Activated CD4-positive, alpha-beta memory T cell treated with anti-CD3 and anti-CD28 coated beads, Interleukin-2, amount 10 ng/mL, durations not matched to agents 7 days and 5 days (primary cell): ENCODE data around the gene CNTNAP2. TPM values are rescaled to one million over a fixed set of nuclear protein-coding genes. Genes with fewer than 3 reads are reported as not detected.
"Not testable (repeated sequence)": the region's sequence is repeated elsewhere in the genome, so short reads cannot be mapped to it uniquely, and the experiment has no call there.

Source experiments
- CTCF ChIA-PET: fragments of 350-600 bp; sonication (Branson Sonifier 250); formaldehyde crosslinking; loops from one replicate; lab custom pipeline; 2021; ENCODE audit warnings: antibody characterized with exemption, inconsistent platforms; lab: Charles Lee
- POLR2A ChIA-PET: fragments of 350-600 bp; sonication (Branson Sonifier 250); formaldehyde crosslinking; loops from one replicate; lab custom pipeline; 2021; ENCODE audit warnings: antibody characterized with exemption; lab: Charles Lee
- DNase-seq: peaks from one replicate; pipeline ENCODE4 v3.0.0-alpha.2; 2020
- H3K27ac Mint-ChIP-seq: one replicate; pipeline ENCODE4 v1.8.0; 2021; ENCODE audit warnings: mild to moderate bottlenecking, mixed read lengths
- H3K27me3 Mint-ChIP-seq: one replicate; pipeline ENCODE4 v1.8.0; 2021; ENCODE audit warnings: mixed read lengths
- H3K36me3 Mint-ChIP-seq: one replicate; pipeline ENCODE4 v1.8.0; 2021; ENCODE audit warnings: low read depth, mixed read lengths
- H3K4me1 Mint-ChIP-seq: one replicate; pipeline ENCODE4 v1.8.0; 2021; ENCODE audit warnings: mixed read lengths
- H3K4me3 Mint-ChIP-seq: one replicate; pipeline ENCODE4 v1.8.0; 2021; ENCODE audit warnings: mild to moderate bottlenecking, mixed read lengths
- H3K9me3 Mint-ChIP-seq: one replicate; pipeline ENCODE4 v1.8.0; 2021; ENCODE audit warnings: mixed read lengths
- total RNA-seq, 2 experiments: library from RNA; stranded (reverse); gene quantifications; one replicate each; pipeline ENCODE4 v1.2.3, GENCODE V29; 2021

CNTNAP2 gene
- total RNA-seq, 2 experiments from 2014 or later = not detected

DNA sequence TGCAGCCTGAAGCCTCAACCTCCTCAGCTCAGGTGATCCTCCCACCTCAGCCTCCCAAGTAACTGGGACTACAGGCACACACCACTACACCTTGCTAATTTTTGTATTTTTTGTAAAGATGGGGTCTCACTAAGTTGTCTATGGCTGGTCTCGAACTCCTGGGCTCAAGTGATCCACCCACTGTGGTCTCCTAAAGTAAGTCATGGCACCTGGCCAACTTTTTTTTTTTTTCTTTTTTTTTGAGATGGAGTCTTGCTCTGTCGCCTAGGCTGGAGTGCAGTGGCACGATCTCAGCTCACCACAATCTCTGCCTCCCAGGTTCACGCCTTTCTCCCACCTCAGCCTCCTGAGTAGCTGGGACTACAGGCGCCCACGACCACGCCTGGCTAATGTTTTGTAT lies 2182.2 kb downstream of the CNTNAP2 start:
- H3K27ac Mint-ChIP-seq, CTCF ChIA-PET, H3K9me3 Mint-ChIP-seq, H3K36me3 Mint-ChIP-seq, H3K27me3 Mint-ChIP-seq, H3K4me3 Mint-ChIP-seq, POLR2A ChIA-PET, H3K4me1 Mint-ChIP-seq, DNase-seq: not testable (repeated sequence)

DNA sequence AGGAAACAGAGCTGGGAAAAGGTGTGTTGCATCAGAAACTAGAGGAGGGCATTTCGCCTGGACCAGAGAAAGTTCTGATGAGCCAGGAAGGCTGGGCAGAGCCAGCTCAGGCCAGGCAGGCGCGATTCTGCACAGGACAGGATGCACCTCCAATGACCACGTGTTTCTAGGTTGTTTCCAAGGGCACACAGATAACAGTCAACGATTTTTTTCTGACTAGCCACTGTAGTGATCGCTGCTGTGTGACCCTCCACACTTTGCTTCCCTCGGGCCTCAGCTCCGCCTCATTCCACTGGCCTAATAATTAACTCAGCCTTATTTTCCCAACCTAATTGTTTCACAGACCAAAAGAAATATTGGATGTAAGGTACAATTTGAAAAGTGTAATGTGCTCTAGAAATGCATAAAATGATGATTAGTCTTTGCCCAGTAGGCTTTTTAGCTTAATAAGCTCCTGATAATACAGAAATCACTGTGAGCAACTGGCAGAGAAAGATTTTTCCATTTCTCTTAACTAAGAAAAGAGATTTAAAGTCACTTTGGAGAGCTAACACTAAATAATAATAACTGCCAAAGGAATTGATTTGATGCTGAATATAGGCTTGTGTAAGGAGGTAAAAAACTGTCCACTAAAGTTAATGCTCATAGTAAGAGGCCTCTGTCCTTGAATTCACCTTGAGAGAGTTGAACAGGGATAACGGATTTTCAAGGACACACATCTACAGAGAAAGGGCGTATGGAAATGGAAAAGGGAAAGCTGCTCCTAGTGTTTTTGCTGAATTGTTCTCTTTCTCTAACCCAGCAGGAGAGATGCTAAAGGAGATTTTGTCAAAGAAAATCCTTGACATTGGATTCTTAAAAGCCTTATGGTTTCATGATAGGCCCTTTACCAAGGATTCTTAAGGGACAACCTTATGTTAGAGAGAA lies 2183.0 kb downstream of the CNTNAP2 start:
- POLR2A ChIA-PET = no interaction called here

GRCh38 chr7:148302436-148302835 lies 2185.8 kb downstream of the CNTNAP2 start:
- H3K4me1 Mint-ChIP-seq, H3K27ac Mint-ChIP-seq, CTCF ChIA-PET, H3K36me3 Mint-ChIP-seq, DNase-seq, H3K27me3 Mint-ChIP-seq, H3K9me3 Mint-ChIP-seq, H3K4me3 Mint-ChIP-seq, POLR2A ChIA-PET: not testable (repeated sequence)

More for the DNA sequence above, 2183.0 kb downstream of the CNTNAP2 start:
- Mint-ChIP-seq H3K4me1 (peaks cover 2% of the 10 kb centered on the region), H3K27me3 (no peaks in the 10 kb centered on the region), H3K36me3 (no peaks in the 10 kb centered on the region), H3K27ac (no peak overlapping the region), H3K4me3 (no peak overlapping the region), H3K9me3 (no peaks in the 10 kb centered on the region)
- no peak for DNase-seq
- CTCF ChIA-PET = no interaction called here

DNA sequence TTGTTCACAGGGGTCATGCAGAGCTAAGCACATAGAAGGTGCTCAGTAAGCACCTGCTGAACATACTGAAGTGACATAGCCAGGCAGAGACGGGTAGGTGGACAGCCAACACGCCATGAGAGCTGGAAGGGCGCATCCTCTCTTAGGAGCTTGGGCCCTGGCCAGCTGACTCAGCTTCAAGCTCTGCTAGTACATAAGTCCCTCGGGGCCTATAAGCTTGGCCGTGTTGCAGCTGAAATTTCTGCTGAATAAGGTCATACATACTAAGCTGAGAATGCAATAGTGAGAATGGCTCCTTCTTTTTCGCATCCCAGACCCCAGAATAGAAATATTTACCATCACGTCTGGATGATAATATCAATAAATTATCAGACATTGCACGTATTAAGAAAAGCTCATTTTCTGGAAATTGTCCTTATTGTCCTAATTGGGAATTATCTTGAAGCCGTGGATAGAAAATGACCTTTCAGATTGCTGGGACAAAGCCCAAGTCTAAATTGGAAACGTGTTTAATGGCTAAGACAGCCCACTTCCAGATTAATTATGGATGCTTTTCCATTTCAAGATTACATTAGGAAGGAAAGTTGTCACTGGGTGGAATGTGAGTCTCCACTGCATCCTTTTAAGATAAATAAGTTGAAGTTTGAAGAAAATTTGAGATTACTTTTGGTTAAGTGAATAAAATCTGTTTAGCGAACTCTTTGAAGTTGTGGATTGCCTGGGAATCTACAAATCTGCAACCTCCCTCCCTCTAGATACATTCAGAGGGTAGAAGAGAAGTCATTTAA lies 2186.9 kb downstream of the CNTNAP2 start:
- no peak for DNase-seq
- Mint-ChIP-seq H3K4me3 (no peak overlapping the region), H3K27me3 (no peaks in the 10 kb centered on the region), H3K4me1 (peaks cover 4% of the 10 kb centered on the region), H3K27ac (no peak overlapping the region), H3K36me3 (no peaks in the 10 kb centered on the region), H3K9me3 (no peaks in the 10 kb centered on the region)
- POLR2A ChIA-PET = no interaction called here
- CTCF ChIA-PET = no interaction called here

DNA sequence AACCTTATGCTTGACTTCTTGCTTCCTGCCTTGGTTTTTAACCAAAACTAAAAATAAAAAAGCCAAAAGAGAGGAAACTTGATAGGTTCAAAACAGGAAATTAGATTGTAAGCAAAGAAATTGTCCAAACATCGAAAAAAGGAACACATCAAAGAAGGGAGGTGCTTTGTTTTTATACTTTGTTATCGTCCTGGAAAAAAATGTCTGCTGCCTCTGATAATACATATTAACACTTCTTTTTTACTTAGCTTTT lies 2187.4 kb downstream of the CNTNAP2 start:
- no peak overlapping the region for H3K27ac Mint-ChIP-seq
- ChIA-PET POLR2A (no interaction called here), CTCF (no interaction called here)

DNA sequence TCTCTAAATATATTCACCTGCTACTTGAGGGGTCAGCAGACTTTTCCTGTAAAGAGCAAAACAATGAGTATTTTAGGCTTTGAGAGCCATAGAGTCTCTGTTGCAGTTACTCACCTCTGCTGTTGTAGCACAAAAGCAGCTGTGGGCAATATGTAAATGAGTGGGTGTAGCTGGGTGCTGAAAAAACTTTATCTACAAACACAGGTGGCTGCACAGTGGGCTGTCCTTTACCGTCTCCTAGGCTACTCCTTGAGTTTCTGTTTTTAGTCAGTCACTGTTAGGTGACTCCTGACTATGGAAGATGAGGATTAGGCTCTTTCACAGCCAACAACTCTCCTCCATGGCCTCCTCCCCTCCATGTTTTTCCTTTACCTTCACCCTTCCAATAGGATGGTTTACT lies 2187.9 kb downstream of the CNTNAP2 start:
- Mint-ChIP-seq H3K36me3 (no peaks in the 10 kb centered on the region), H3K4me1 (peaks cover 4% of the 10 kb centered on the region), H3K9me3 (no peaks in the 10 kb centered on the region), H3K27me3 (no peaks in the 10 kb centered on the region), H3K4me3 (no peak overlapping the region), H3K27ac (no peak overlapping the region)
- DNase-seq = no peak
- ChIA-PET POLR2A (no interaction called here), CTCF (no interaction called here)

More for the DNA sequence above, 2187.4 kb downstream of the CNTNAP2 start:
- H3K27me3 Mint-ChIP-seq = no peaks in the 10 kb centered on the region
- peaks cover 4% of the 10 kb centered on the region for H3K4me1 Mint-ChIP-seq
- H3K9me3 Mint-ChIP-seq = no peaks in the 10 kb centered on the region
- no peaks in the 10 kb centered on the region for H3K36me3 Mint-ChIP-seq
- no peak overlapping the region for H3K4me3 Mint-ChIP-seq
- DNase-seq = no peak

GRCh38 chr7:148306759-148307158 lies 2190.2 kb downstream of the CNTNAP2 start:
- DNase-seq = no peak
- ChIA-PET CTCF (no interaction called here), POLR2A (no interaction called here)
- Mint-ChIP-seq H3K36me3 (no peaks in the 10 kb centered on the region), H3K4me1 (peaks cover 4% of the 10 kb centered on the region), H3K4me3 (no peak overlapping the region), H3K27ac (no peak overlapping the region), H3K27me3 (no peaks in the 10 kb centered on the region), H3K9me3 (no peaks in the 10 kb centered on the region)

- DNase-seq = no peak
- Mint-ChIP-seq H3K36me3 (no peaks in the 10 kb centered on the region), H3K4me1 (no peaks in the 10 kb centered on the region), H3K27ac (no peak overlapping the region), H3K9me3 (no peaks in the 10 kb centered on the region), H3K4me3 (no peak overlapping the region), H3K27me3 (no peaks in the 10 kb centered on the region)
- ChIA-PET POLR2A (no interaction called here), CTCF (no interaction called here)
Measured at GRCh38 chr7:148318102-148318811, 2201.7 kb downstream of the CNTNAP2 start.

DNA sequence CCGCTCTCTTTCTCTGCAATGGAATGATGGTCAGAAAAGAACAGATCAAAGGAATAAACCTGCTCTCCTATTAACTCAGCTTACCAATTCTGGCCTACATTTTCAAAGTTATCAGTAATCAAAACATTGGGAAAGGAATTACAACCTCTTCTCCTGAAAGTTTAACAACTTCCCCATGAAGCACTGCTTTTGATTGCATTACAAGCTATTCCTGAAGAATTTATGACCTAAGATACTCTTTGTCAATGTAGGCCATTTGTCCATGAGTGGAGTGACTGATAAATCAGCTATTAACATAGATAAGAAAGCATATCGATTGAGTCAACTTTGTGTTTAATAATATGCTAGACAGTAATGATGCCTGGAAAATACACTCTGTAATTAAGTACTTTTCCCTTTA lies 2202.2 kb downstream of the CNTNAP2 start:
- Mint-ChIP-seq H3K4me1 (no peaks in the 10 kb centered on the region), H3K36me3 (no peaks in the 10 kb centered on the region), H3K4me3 (no peak overlapping the region), H3K9me3 (no peaks in the 10 kb centered on the region), H3K27me3 (no peaks in the 10 kb centered on the region), H3K27ac (no peak overlapping the region)
- ChIA-PET POLR2A (no interaction called here), CTCF (no interaction called here)
- no peak for DNase-seq

GRCh38 chr7:148319316-148319808 lies 2202.8 kb downstream of the CNTNAP2 start:
- H3K9me3 Mint-ChIP-seq = no peaks in the 10 kb centered on the region

GRCh38 chr7:148325208-148325607 lies 2208.6 kb downstream of the CNTNAP2 start:
- Mint-ChIP-seq H3K4me1 (no peaks in the 10 kb centered on the region), H3K27ac (no peak overlapping the region), H3K36me3 (peaks cover 4% of the 10 kb centered on the region), H3K9me3 (peaks cover 9% of the 10 kb centered on the region), H3K4me3 (no peak overlapping the region), H3K27me3 (no peaks in the 10 kb centered on the region)
- ChIA-PET CTCF (no interaction called here), POLR2A (no interaction called here)
- no peak for DNase-seq

More at GRCh38 chr7:148319316-148319808, 2202.8 kb downstream of the CNTNAP2 start:
- no peaks in the 10 kb centered on the region for H3K27me3 Mint-ChIP-seq
- ChIA-PET CTCF (no interaction called here), POLR2A (no interaction called here)
- H3K27ac Mint-ChIP-seq = no peak overlapping the region
- H3K36me3 Mint-ChIP-seq = no peaks in the 10 kb centered on the region
- no peaks in the 10 kb centered on the region for H3K4me1 Mint-ChIP-seq
- no peak for DNase-seq
- no peak overlapping the region for H3K4me3 Mint-ChIP-seq

- H3K9me3 Mint-ChIP-seq = peaks cover 23% of the 10 kb centered on the region
- H3K27me3 Mint-ChIP-seq = no peaks in the 10 kb centered on the region
- ChIA-PET CTCF (no interaction called here), POLR2A (no interaction called here)
- H3K27ac Mint-ChIP-seq = no peak overlapping the region
- H3K4me1 Mint-ChIP-seq = no peaks in the 10 kb centered on the region
- H3K36me3 Mint-ChIP-seq = peaks cover 11% of the 10 kb centered on the region
- H3K4me3 Mint-ChIP-seq = no peak overlapping the region
- DNase-seq = no peak
Measured at GRCh38 chr7:148327379-148327778, 2210.8 kb downstream of the CNTNAP2 start.

DNA sequence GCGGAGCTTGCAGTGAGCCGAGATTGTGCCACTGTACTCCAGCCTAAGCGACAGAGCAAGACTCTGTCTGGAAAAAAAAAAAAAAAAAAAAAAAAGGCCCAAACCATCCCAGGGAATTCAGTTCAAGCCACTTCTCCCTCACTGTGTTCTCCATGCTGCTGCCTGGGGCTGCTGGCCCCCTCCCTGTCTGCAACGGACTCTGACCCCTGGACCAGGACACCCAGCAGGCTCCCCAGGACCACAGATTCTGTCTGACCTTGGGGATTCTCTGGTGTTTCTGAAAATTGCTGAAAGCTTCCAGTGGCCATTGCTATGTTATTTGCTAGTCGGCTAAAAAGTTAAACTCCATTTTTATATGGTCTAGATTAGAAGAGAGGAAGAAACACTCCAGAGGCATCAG lies 2212.3 kb downstream of the CNTNAP2 start:
- peaks cover 23% of the 10 kb centered on the region for H3K9me3 Mint-ChIP-seq
- H3K27me3 Mint-ChIP-seq = peaks cover 2% of the 10 kb centered on the region
- POLR2A ChIA-PET = no interaction called here
- H3K27ac Mint-ChIP-seq = no peak overlapping the region
- no peaks in the 10 kb centered on the region for H3K4me1 Mint-ChIP-seq
- no peak for DNase-seq
- H3K4me3 Mint-ChIP-seq = no peak overlapping the region
- CTCF ChIA-PET = no interaction called here
- H3K36me3 Mint-ChIP-seq = peaks cover 11% of the 10 kb centered on the region
